H1 (cell line): ENCODE results near the gene EFHC1. TPM values are rescaled to one million over a fixed set of nuclear protein-coding genes. Genes with fewer than 3 reads are reported as not detected.

ENCODE experiments used
- CTCF ChIA-PET: fragments of 300-600 bp; sonication (Branson Sonifier 250); formaldehyde crosslinking; loops from one replicate; lab custom pipeline; 2021; ENCODE audit not compliant: partially characterized antibody; lab: Charles Lee
- POLR2A ChIA-PET: fragments of 300-600 bp; sonication (Branson Sonifier 250); formaldehyde crosslinking; loops from one replicate; lab custom pipeline; 2021; ENCODE audit warnings: inconsistent platforms; ENCODE audit not compliant: partially characterized antibody; lab: Charles Lee
- DNase-seq, 2 experiments: peaks; one replicate each; pipeline versions ENCODE4 v3.0.0 to v3.0.0-alpha.2; 2010 to 2022; ENCODE audit warnings: low spot score in 2 of 2, low read depth in 1 of 2, mixed read lengths in 1 of 2
- FAIRE-seq: peaks from 2 replicates; lab custom pipeline; 2011; peaks lifted over from hg19 to GRCh38; lab: Jason Lieb, UNC
- H2AFZ ChIP-seq: 2 replicates; pipeline ENCODE4 v1.8.1; 2012; ENCODE audit warnings: low read length, inconsistent platforms
- H2AK5ac ChIP-seq: 2 replicates; pipeline ENCODE4 v1.6.1; 2013; ENCODE audit warnings: low read depth, low read length
- H2BK120ac ChIP-seq: replicated peaks from 2 replicates; pipeline ENCODE3; 2013; ENCODE audit warnings: low read depth, low read length, inconsistent platforms
- H2BK12ac ChIP-seq: 2 replicates; pipeline ENCODE4 v1.6.1; 2013; ENCODE audit warnings: low read depth, low read length
- H2BK15ac ChIP-seq: 2 replicates; pipeline ENCODE4 v1.6.1; 2013; ENCODE audit warnings: low read length
- H2BK20ac ChIP-seq: 2 replicates; pipeline ENCODE4 v1.6.1; 2013; ENCODE audit warnings: low read length
- H2BK5ac ChIP-seq: 2 replicates; pipeline ENCODE4 v1.6.1; 2013; ENCODE audit warnings: low read depth, low read length
- H3K14ac ChIP-seq: 2 replicates; pipeline ENCODE4 v1.6.1; 2013; ENCODE audit warnings: inconsistent platforms; ENCODE audit not compliant: insufficient read length
- H3K18ac ChIP-seq: 2 replicates; pipeline ENCODE4 v1.6.1; 2013; ENCODE audit warnings: low read length; ENCODE audit errors: extremely low read depth
- H3K23ac ChIP-seq: 2 replicates; pipeline ENCODE4 v1.6.1; 2013; ENCODE audit warnings: inconsistent platforms; ENCODE audit not compliant: insufficient read length
- H3K23me2 ChIP-seq: 2 replicates; pipeline ENCODE4 v1.6.1; 2013; ENCODE audit warnings: low read depth, low read length
- H3K27ac ChIP-seq: 2 replicates; pipeline ENCODE4 v1.6.1; 2011; ENCODE audit warnings: low read depth, low read length, inconsistent platforms
- H3K27me3 ChIP-seq, 4 experiments: replicated peaks in 1 of 4; 1 replicate in 1 of 4; 2 replicates in 3 of 4; pipeline versions ENCODE4 v1.6.1 to v1.8.1; 2011 to 2013; ENCODE audit warnings: low read length in 3 of 4, mild to moderate bottlenecking in 3 of 4, inconsistent platforms in 2 of 4, mixed read lengths in 2 of 4, moderate library complexity in 1 of 4; ENCODE audit not compliant: control insufficient read depth in 3 of 4, insufficient read depth in 3 of 4; ENCODE audit errors: extremely low read depth in 1 of 4
- H3K36me3 ChIP-seq, 4 experiments: 2 replicates each; pipeline versions ENCODE4 v1.6.1 to v1.8.1; 2011 to 2013; ENCODE audit warnings: mild to moderate bottlenecking in 4 of 4, low read length in 3 of 4, moderate library complexity in 2 of 4, control low read depth in 1 of 4, inconsistent platforms in 1 of 4; ENCODE audit not compliant: insufficient read depth in 4 of 4, control insufficient read depth in 2 of 4
- H3K4ac ChIP-seq: replicated peaks from 2 replicates; pipeline ENCODE3; 2013; ENCODE audit warnings: low read length, low read depth, mixed read lengths, inconsistent platforms; ENCODE audit not compliant: insufficient read length
- H3K4me1 ChIP-seq, 4 experiments: replicated peaks in 1 of 4; 1 replicate in 1 of 4; 2 replicates in 3 of 4; pipeline versions ENCODE4 v1.6.1 to v1.8.1; 2011 to 2013; ENCODE audit warnings: low read length in 3 of 4, inconsistent platforms in 2 of 4, mixed read lengths in 1 of 4; ENCODE audit not compliant: insufficient read depth in 4 of 4, control insufficient read depth in 3 of 4
- H3K4me2 ChIP-seq, 2 experiments: 2 replicates each; pipeline versions ENCODE4 v1.6.1 to v1.8.1; 2011 to 2013; ENCODE audit warnings: low read depth in 2 of 2, low read length in 2 of 2, control low read depth in 1 of 2, inconsistent platforms in 1 of 2, mild to moderate bottlenecking in 1 of 2; ENCODE audit not compliant: insufficient read depth in 1 of 2
- H3K4me3 ChIP-seq, 4 experiments: fragments of 200-600, 300-600 bp in 1 of 4; sonication (generic), shearing (Covaris generic), sonication (Bioruptor Twin) in 1 of 4; 2 replicates each; pipeline versions ENCODE4 v1.5.1 to v1.8.1; 2011 to 2016; ENCODE audit warnings: low read length in 4 of 4, low read depth in 3 of 4, control low read depth in 2 of 4, inconsistent platforms in 2 of 4, mild to moderate bottlenecking in 2 of 4, mixed read lengths in 1 of 4, moderate library complexity in 1 of 4; ENCODE audit not compliant: insufficient read depth in 2 of 4; ENCODE audit errors: extremely low read depth in 1 of 4
- H3K56ac ChIP-seq: replicated peaks from 2 replicates; pipeline ENCODE3; 2013; ENCODE audit warnings: low read depth, mild to moderate bottlenecking, mixed read lengths, low read length, inconsistent platforms; ENCODE audit not compliant: insufficient read length
- H3K79me1 ChIP-seq: 2 replicates; pipeline ENCODE4 v1.6.1; 2013; ENCODE audit warnings: low read depth, low read length, control low read depth
- H3K79me2 ChIP-seq, 2 experiments: 2 replicates each; pipeline versions ENCODE4 v1.6.1 to v1.8.1; 2012 to 2013; ENCODE audit warnings: low read length in 2 of 2, mild to moderate bottlenecking in 2 of 2, inconsistent platforms in 1 of 2; ENCODE audit not compliant: insufficient read depth in 2 of 2, control insufficient read depth in 1 of 2
- H3K9ac ChIP-seq, 4 experiments: replicated peaks in 1 of 4; 1 replicate in 1 of 4; 2 replicates in 3 of 4; pipeline versions ENCODE4 v1.6.1 to v1.8.1; 2011 to 2013; ENCODE audit warnings: low read depth in 3 of 4, low read length in 3 of 4, control low read depth in 2 of 4, mild to moderate bottlenecking in 2 of 4, moderate library complexity in 2 of 4, inconsistent platforms in 1 of 4; ENCODE audit errors: extremely low read depth in 1 of 4
- H3K9me3 ChIP-seq, 2 experiments: 2 replicates each; pipeline versions ENCODE4 v1.6.1 to v1.8.1; 2012 to 2013; ENCODE audit warnings: mild to moderate bottlenecking in 2 of 2, moderate library complexity in 2 of 2, control low read depth in 1 of 2, inconsistent platforms in 1 of 2, low read depth in 1 of 2, low read length in 1 of 2, mixed read lengths in 1 of 2; ENCODE audit not compliant: insufficient read depth in 2 of 2
- H4K20me1 ChIP-seq, 2 experiments: replicated peaks in 1 of 2; 2 replicates each; pipeline versions ENCODE3 to v1.8.1; 2011 to 2013; ENCODE audit warnings: inconsistent platforms in 2 of 2, low read length in 2 of 2, mild to moderate bottlenecking in 1 of 2; ENCODE audit not compliant: insufficient read depth in 2 of 2, control insufficient read depth in 1 of 2
- H4K5ac ChIP-seq: 2 replicates; pipeline ENCODE4 v1.6.1; 2013; ENCODE audit warnings: low read length, low read depth, mixed read lengths, inconsistent platforms; ENCODE audit not compliant: insufficient read length
- H4K8ac ChIP-seq: 2 replicates; pipeline ENCODE4 v1.8.0; 2013; ENCODE audit warnings: mild to moderate bottlenecking, moderate library complexity, low read length, inconsistent platforms; ENCODE audit not compliant: insufficient read depth; ENCODE audit errors: extremely low read depth
- H4K91ac ChIP-seq: replicated peaks from 2 replicates; pipeline ENCODE3; 2013; ENCODE audit warnings: low read length, mixed read lengths, inconsistent platforms; ENCODE audit not compliant: insufficient read length
- E2F6 ChIP-seq: IDR thresholded peaks from 2 replicates; pipeline ENCODE4 v1.6.1; 2012; ENCODE audit warnings: inconsistent platforms
- EZH2 ChIP-seq: fragments of 200-600 bp; sonication (generic); IDR thresholded peaks from 2 replicates; pipeline ENCODE4 v1.7.1; 2012; ENCODE audit warnings: low read depth, mild to moderate bottlenecking, moderate library complexity, low read length, inconsistent platforms; ENCODE audit not compliant: severe bottlenecking
- JUN ChIP-seq: IDR thresholded peaks from 2 replicates; pipeline ENCODE4 v1.6.1; 2011; ENCODE audit warnings: low read depth, mild to moderate bottlenecking, improper control_type of control experiment, low read length
- WGBS, 2 experiments: shearing (Covaris generic) in 1 of 2; methylation state at CpG; one replicate each; pipeline versions ENCODE4 v1.1.6 to v1.1.7; 2013 to 2015; ENCODE audit warnings: low lambda C conversion rate in 2 of 2, mixed read lengths in 2 of 2, inconsistent platforms in 1 of 2, low coverage in 1 of 2, missing lambda C conversion rate in 1 of 2; ENCODE audit not compliant: insufficient replicate concordance in 2 of 2, insufficient coverage in 1 of 2, insufficient read length in 1 of 2; ENCODE audit errors: extremely low coverage in 1 of 2, missing lambda C conversion rate in 1 of 2; 5-methylcytosine and 5-hydroxymethylcytosine counted together
- polyA plus RNA-seq, 7 experiments: library from polyadenylated mRNA; depleted of rRNA in 3 of 7; stranded (reverse) in 5 of 7; unstranded in 2 of 7; fragments of >200 nt in 5 of 7; fragments of 200-250 nt in 2 of 7; gene quantifications; 1 replicate in 5 of 7; 2 replicates in 1 of 7; 4 replicates in 1 of 7; pipeline versions ENCODE4 v1.2.1 to v1.2.3, GENCODE V29; 2011 to 2013; ENCODE audit warnings: missing spikeins in 2 of 7, mixed read lengths in 2 of 7
- total RNA-seq: library from RNA; stranded (reverse); fragmentation: NEBNext Ultra II Directional; extraction: Animal tissue kit (Norgen Biotek cat#: 25700); gene quantifications from 2 replicates; pipeline ENCODE4 v1.2.1, GENCODE V29; 2021

EFHC1 gene
- total and polyA plus RNA-seq, 2 of the 8 experiments (the other 6 are each of a cell fraction or from before 2014, with no cell fraction given): 10.5 to 16.4 TPM

- H3K56ac ChIP-seq: no peak overlapping the region
- TF ChIP-seq JUN (no peak), E2F6 (no peak), EZH2 (no peak)
Measured at GRCh38 chr6:52515219-52515960, 95.2 kb downstream of the EFHC1 start.

More at GRCh38 chr6:52515219-52515960, 95.2 kb downstream of the EFHC1 start:
- CTCF ChIA-PET: interaction anchor here (0.6 to 3.2 kb wide), 15 partner anchors 12 to 148 kb away, joined by 3 to 16 read pairs (median 3); partner anchors contain the start of gene TRAM2
- Histone ChIP-seq H3K36me3 (peaks cover 0 to 7% (median 1%) of the 10 kb centered on the region in 4 experiments; a peak in 2 of 8 replicates), H3K23ac (no peak overlapping the region), H3K9me3 (no peaks in the 10 kb centered on the region), H3K9ac (no peak overlapping the region), H2AK5ac (no peak overlapping the region), H4K5ac (no peak overlapping the region), H2BK12ac (no peak overlapping the region), H3K4ac (no peak overlapping the region), H4K91ac (no peak overlapping the region), H2BK20ac (no peak overlapping the region), H3K4me1 (peaks cover 7 to 21% (median 17%) of the 10 kb centered on the region in 4 experiments), H4K8ac (no peak overlapping the region), H4K20me1 (no peaks in the 10 kb centered on the region), H3K23me2 (no peaks in the 10 kb centered on the region), H3K79me1 (peaks cover 5% of the 10 kb centered on the region; the same call in 1 of the 2 replicates), H2BK5ac (no peak overlapping the region), H3K18ac (no peak overlapping the region), H3K27me3 (no peaks in the 10 kb centered on the region), H2BK120ac (no peak overlapping the region), H3K14ac (no peak overlapping the region), H3K79me2 (peaks cover 0 to 3% of the 10 kb centered on the region in 2 experiments; a peak in 2 of 4 replicates), H2AFZ (no peak overlapping the region), H3K4me3 (no peak overlapping the region), H3K27ac (no peak overlapping the region), H2BK15ac (no peak overlapping the region), H3K4me2 (no peak overlapping the region)
- FAIRE-seq (no peak), DNase-seq (no peak)
- WGBS, 2 experiments: 79% methylated on average over 2 of the region's 2 CpGs; no CpG with 5 or more reads in 1 of the 2 experiments
- POLR2A ChIA-PET: interaction anchor here (0.9 to 1.8 kb wide), 4 partner anchors 9 to 95 kb away, joined by 3 to 5 read pairs (median 4); partner anchors contain the start of gene EFHC1
